ENCODE measurements around the gene KRT38.

KRT38 gene

GRCh38 chr17:41440531-41441033 lies at the start of gene KRT38:
Gene KRT38, minus strand, starts transcription at chr17:41440983. Its CDS starts 62 bp downstream, at chr17:41440921.
- no peak for DNase-seq

- no peak for DNase-seq
Observed at GRCh38 chr17:41489531-41489930, 48.7 kb upstream of the KRT38 start, which contains the start of gene KRT36. Gene KRT36, minus strand, starts transcription at chr17:41489910. Its CDS starts 46 bp downstream, at chr17:41489864.

GRCh38 chr17:41486809-41487530 lies 46.2 kb upstream of the KRT38 start:
- DNase-seq: no peak

- DNase-seq: no peak
Observed at GRCh38 chr17:41486316-41486715, 45.5 kb upstream of the KRT38 start.

GRCh38 chr17:41484920-41485904 lies 44.4 kb upstream of the KRT38 start:
- DNase-seq: no peak

- no peak for DNase-seq
Observed at GRCh38 chr17:41483991-41484826, 43.4 kb upstream of the KRT38 start.

GRCh38 chr17:41483531-41483930 lies 42.7 kb upstream of the KRT38 start:
- no peak for DNase-seq

GRCh38 chr17:41481036-41481435 lies 40.3 kb upstream of the KRT38 start, which contains the start of gene KRT35:
Gene KRT35, minus strand, starts transcription at chr17:41481151. Its CDS starts 54 bp downstream, at chr17:41481097.
- no peak for DNase-seq

- DNase-seq: no peak
Observed at GRCh38 chr17:41480581-41480980, 39.8 kb upstream of the KRT38 start.

- no peak for DNase-seq
Observed at GRCh38 chr17:41480136-41480535, 39.4 kb upstream of the KRT38 start.

GRCh38 chr17:41478237-41478636 lies 37.5 kb upstream of the KRT38 start:
- no peak for DNase-seq

- no peak for DNase-seq
Observed at GRCh38 chr17:41476866-41477815, 36.4 kb upstream of the KRT38 start.

GRCh38 chr17:41475421-41475820 lies 34.6 kb upstream of the KRT38 start:
- no peak for DNase-seq

- no peak for DNase-seq
Observed at GRCh38 chr17:41474863-41475262, 34.1 kb upstream of the KRT38 start.

- no peak for DNase-seq
Observed at GRCh38 chr17:41468346-41468745, 27.6 kb upstream of the KRT38 start.

- no peak for DNase-seq
Observed at GRCh38 chr17:41467561-41467960, 26.8 kb upstream of the KRT38 start.

GRCh38 chr17:41466988-41467387 lies 26.2 kb upstream of the KRT38 start, which contains the start of gene KRT32:
Gene KRT32, minus strand, starts transcription at chr17:41467386. Its CDS starts 61 bp downstream, at chr17:41467325.
- no peak for DNase-seq

- no peak for DNase-seq
Observed at GRCh38 chr17:41464682-41465081, 23.9 kb upstream of the KRT38 start.

- DNase-seq: no peak
Observed at GRCh38 chr17:41464173-41464572, 23.4 kb upstream of the KRT38 start.

GRCh38 chr17:41463746-41464145 lies 23.0 kb upstream of the KRT38 start:
- no peak for DNase-seq

- DNase-seq: no peak
Observed at GRCh38 chr17:41462705-41463104, 21.9 kb upstream of the KRT38 start.

Measured in activated T-cell treated with anti-CD3 and anti-CD28 coated beads, Interleukin-2, amount 50 U/mL, for 1 hour (primary cell).